Measurements from ENCODE around the gene C16orf89.

The C16orf89 gene

GRCh38 chr16:5088086-5088790 lies 22.5 kb upstream of the C16orf89 start:
- intact Hi-C loops (cut with DNase I), result loop anchor here (10.0 kb wide), 1 partner anchor 133 kb away; the partner anchor contains the start of gene SEC14L5
- DNase-seq, result peak in 3 of 10 donors; percentile 26 to 76 (median 49)

- intact Hi-C loops (cut with DNase I), result loop anchor here (10.0 kb wide), 1 partner anchor 131 kb away; the partner anchor contains the start of gene SEC14L5
- peak in 3 of 10 donors; percentile 63 to 78 (median 69) for DNase-seq
Measured at GRCh38 chr16:5085716-5086115, 20.0 kb upstream of the C16orf89 start.

- peak; percentile 32 to 93 (median 68) for DNase-seq
- intact Hi-C loops (cut with DNase I), result loop anchor here (10.0 kb wide), 1 partner anchor 130 kb away; the partner anchor contains the start of gene SEC14L5
Measured at GRCh38 chr16:5084802-5085201, 19.0 kb upstream of the C16orf89 start.

- intact Hi-C loops (cut with DNase I), result loop anchor here (10.0 kb wide), 1 partner anchor 129 kb away; the partner anchor contains the start of gene SEC14L5
- DNase-seq, result peak in 3 of 10 donors; percentile 19 to 63 (median 42)
Measured at GRCh38 chr16:5084099-5084731, 18.5 kb upstream of the C16orf89 start.

GRCh38 chr16:5083646-5084045 lies 17.9 kb upstream of the C16orf89 start:
- DNase-seq, result peak in 3 of 10 donors; percentile 43 to 68 (median 44)
- intact Hi-C loops (cut with DNase I), result loop anchor here (10.0 kb wide), 1 partner anchor 129 kb away; the partner anchor contains the start of gene SEC14L5

GRCh38 chr16:5080996-5081395 lies 15.2 kb upstream of the C16orf89 start:
- intact Hi-C loops (cut with DNase I), result loop anchor here (10.0 kb wide), 1 partner anchor 126 kb away; the partner anchor contains the start of gene SEC14L5

GRCh38 chr16:5080461-5080860 lies 14.7 kb upstream of the C16orf89 start:
- DNase-seq, result peak in 3 of 10 donors; percentile 41 to 77 (median 48)
- intact Hi-C loops (cut with DNase I), result loop anchor here (10.0 kb wide), 1 partner anchor 126 kb away; the partner anchor contains the start of gene SEC14L5

More at GRCh38 chr16:5080996-5081395, 15.2 kb upstream of the C16orf89 start:
- DNase-seq, result peak in 3 of 10 donors; percentile 45 to 67 (median 54)

- intact Hi-C loops (cut with DNase I), result no loop called here
- peak in 3 of 10 donors; percentile 37 to 72 (median 54) for DNase-seq
Measured at GRCh38 chr16:5078626-5079025, 12.9 kb upstream of the C16orf89 start.

GRCh38 chr16:5077304-5077703 lies 11.5 kb upstream of the C16orf89 start:
- intact Hi-C loops (cut with DNase I), result no loop called here
- peak in 3 of 10 donors; percentile 55 to 72 (median 61) for DNase-seq

GRCh38 chr16:5075637-5076036 lies 9.9 kb upstream of the C16orf89 start:
- intact Hi-C loops (cut with DNase I), result no loop called here
- peak in 3 of 10 donors; percentile 6 to 20 (median 13) for DNase-seq

GRCh38 chr16:5073771-5074170 lies 8.0 kb upstream of the C16orf89 start:
- intact Hi-C loops (cut with DNase I), result loop anchor here (5.0 kb wide), 1 partner anchor 41 kb away; the partner anchor contains the start of gene NAGPA

GRCh38 chr16:5073279-5073629 lies 7.5 kb upstream of the C16orf89 start:
- DNase-seq, result no peak
- intact Hi-C loops (cut with DNase I), result loop anchor here (5.0 kb wide), 1 partner anchor 41 kb away; the partner anchor contains the start of gene NAGPA

More at GRCh38 chr16:5073771-5074170, 8.0 kb upstream of the C16orf89 start:
- DNase-seq, result peak in 3 of 10 donors; percentile 56 to 63 (median 62)

- intact Hi-C loops (cut with DNase I), result loop anchor here (5.0 kb wide), 1 partner anchor 40 kb away; the partner anchor contains the start of gene NAGPA
Measured at GRCh38 chr16:5072334-5073278, 6.8 kb upstream of the C16orf89 start.

GRCh38 chr16:5071681-5072333 lies 6.1 kb upstream of the C16orf89 start, which contains the start of gene ALG1:
Gene ALG1 (plus strand): TSS chr16:5071843. CDS start chr16:5071850, 7 bp downstream.
- intact Hi-C loops (cut with DNase I), result loop anchor here (5.0 kb wide), 1 partner anchor 40 kb away; the partner anchor contains the start of gene NAGPA
- peak; percentile 83 to 98 (median 90) for DNase-seq

More at GRCh38 chr16:5072334-5073278, 6.8 kb upstream of the C16orf89 start:
- peak in 3 of 10 donors; percentile 40 to 58 (median 51) for DNase-seq

- peak in 1 of 10 donors; percentile 27 for DNase-seq
- intact Hi-C loops (cut with DNase I), result loop anchor here (5.0 kb wide), 1 partner anchor 39 kb away; the partner anchor contains the start of gene NAGPA
Measured at GRCh38 chr16:5071341-5071680, 5.6 kb upstream of the C16orf89 start.

GRCh38 chr16:5070431-5071186 lies 4.9 kb upstream of the C16orf89 start:
- peak in 3 of 10 donors; percentile 32 to 35 (median 33) for DNase-seq
- intact Hi-C loops (cut with DNase I), result loop anchor here (5.0 kb wide), 1 partner anchor 38 kb away; the partner anchor contains the start of gene NAGPA

GRCh38 chr16:5069854-5070253 lies 4.1 kb upstream of the C16orf89 start:
- peak in 3 of 10 donors; percentile 26 to 55 (median 49) for DNase-seq
- intact Hi-C loops (cut with DNase I), result loop anchor here (5.0 kb wide), 1 partner anchor 38 kb away; the partner anchor contains the start of gene NAGPA

- intact Hi-C loops (cut with DNase I), result no loop called here
- DNase-seq, result peak in 1 of 10 donors; percentile 42
Measured at GRCh38 chr16:5069048-5069447, 3.3 kb upstream of the C16orf89 start.
